Astrocyte of the spinal cord (primary cell): ENCODE results near the gene FBXL13.

Source experiments
- DNase-seq: peaks from one replicate; pipeline ENCODE4 v3.0.0; 2011; ENCODE audit warnings: low read depth, low spot score
- H3K4me3 ChIP-seq: 2 replicates; pipeline ENCODE4 v1.5.1; 2011; ENCODE audit warnings: low read depth, mild to moderate bottlenecking, low read length, moderate library complexity
- in situ Hi-C: cut with HindIII; loops from 2 replicates; pipeline ENCODE4 v1.10.0; 2017; ENCODE audit warnings: low sequenced_read_pairs
- TF ChIP-seq, protein P1 (sequence below): IDR thresholded peaks from 2 replicates; pipeline ENCODE4 v1.5.1; 2012; ENCODE audit warnings: low read depth, mild to moderate bottlenecking, low read length, inconsistent platforms

FBXL13 gene

GRCh38 chr7:102890971-102891692, 183.5 kb downstream of the FBXL13 start:
- in situ Hi-C loops = no loop called here
- TF ChIP-seq, protein P1, sequence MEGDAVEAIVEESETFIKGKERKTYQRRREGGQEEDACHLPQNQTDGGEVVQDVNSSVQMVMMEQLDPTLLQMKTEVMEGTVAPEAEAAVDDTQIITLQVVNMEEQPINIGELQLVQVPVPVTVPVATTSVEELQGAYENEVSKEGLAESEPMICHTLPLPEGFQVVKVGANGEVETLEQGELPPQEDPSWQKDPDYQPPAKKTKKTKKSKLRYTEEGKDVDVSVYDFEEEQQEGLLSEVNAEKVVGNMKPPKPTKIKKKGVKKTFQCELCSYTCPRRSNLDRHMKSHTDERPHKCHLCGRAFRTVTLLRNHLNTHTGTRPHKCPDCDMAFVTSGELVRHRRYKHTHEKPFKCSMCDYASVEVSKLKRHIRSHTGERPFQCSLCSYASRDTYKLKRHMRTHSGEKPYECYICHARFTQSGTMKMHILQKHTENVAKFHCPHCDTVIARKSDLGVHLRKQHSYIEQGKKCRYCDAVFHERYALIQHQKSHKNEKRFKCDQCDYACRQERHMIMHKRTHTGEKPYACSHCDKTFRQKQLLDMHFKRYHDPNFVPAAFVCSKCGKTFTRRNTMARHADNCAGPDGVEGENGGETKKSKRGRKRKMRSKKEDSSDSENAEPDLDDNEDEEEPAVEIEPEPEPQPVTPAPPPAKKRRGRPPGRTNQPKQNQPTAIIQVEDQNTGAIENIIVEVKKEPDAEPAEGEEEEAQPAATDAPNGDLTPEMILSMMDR = no peak
- no peak for DNase-seq
- H3K4me3 ChIP-seq = no peak overlapping the region

DNA sequence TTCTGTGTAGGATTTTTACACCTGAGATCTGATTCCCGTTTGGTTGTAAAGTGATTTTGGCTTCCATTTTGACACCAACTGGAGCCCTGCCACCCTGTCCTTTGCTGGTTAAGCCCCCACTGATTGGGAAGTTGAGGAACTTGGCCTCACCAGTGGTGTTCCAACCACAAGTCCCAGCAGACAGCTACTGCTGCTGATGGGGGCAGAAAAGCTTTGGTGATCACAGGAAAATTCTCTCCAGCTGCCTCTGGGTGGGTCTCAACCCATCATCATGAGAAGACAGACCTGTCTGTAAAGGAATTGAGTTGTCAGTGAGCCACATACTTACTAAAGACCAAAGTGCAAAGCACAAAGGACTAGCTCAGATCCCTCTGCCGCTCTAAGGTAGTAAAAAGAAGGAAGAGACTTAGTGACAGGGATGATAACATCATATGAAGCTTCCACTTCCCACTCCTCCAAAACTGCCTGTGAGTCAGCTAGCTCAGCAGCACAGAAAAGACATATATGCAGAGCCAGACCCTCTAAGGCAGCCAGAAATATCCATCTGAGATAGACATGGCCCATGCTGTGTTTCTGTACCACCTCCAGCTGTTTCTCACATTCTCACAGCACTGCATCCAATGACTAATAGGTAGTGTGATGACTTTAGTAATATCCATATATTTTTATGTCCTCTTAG, 184.2 kb downstream of the FBXL13 start:
- in situ Hi-C loops = no loop called here
- TF ChIP-seq, protein P1 = no peak
- DNase-seq = peak; percentile 97
- H3K4me3 ChIP-seq = no peak overlapping the region

DNA sequence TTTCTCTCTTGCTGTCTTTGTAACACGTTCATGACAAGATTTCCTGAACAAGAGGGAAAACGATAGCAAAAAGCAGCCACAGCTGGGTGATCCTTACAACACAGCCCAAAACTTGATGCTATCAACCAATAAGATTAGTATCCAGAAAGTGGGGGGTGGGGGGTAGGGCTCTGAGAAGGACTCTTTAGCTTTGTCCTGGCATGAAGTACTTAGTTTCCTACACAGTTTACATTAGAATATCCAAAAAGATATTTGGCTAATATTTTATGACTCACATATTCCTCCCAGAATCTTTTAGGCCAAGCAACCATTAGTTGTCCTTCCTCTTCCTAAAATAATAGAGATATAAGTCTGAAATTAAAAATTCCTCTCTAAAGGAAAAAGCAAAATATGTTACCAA, 184.7 kb downstream of the FBXL13 start:
- H3K4me3 ChIP-seq = no peak overlapping the region
- in situ Hi-C loops = no loop called here
- DNase-seq = no peak
- TF ChIP-seq, protein P1 = no peak

- no peak overlapping the region for H3K4me3 ChIP-seq
- in situ Hi-C loops = no loop called here
- TF ChIP-seq, protein P1 = no peak
- no peak for DNase-seq
Measured at GRCh38 chr7:102888561-102889233, 185.9 kb downstream of the FBXL13 start.

DNA sequence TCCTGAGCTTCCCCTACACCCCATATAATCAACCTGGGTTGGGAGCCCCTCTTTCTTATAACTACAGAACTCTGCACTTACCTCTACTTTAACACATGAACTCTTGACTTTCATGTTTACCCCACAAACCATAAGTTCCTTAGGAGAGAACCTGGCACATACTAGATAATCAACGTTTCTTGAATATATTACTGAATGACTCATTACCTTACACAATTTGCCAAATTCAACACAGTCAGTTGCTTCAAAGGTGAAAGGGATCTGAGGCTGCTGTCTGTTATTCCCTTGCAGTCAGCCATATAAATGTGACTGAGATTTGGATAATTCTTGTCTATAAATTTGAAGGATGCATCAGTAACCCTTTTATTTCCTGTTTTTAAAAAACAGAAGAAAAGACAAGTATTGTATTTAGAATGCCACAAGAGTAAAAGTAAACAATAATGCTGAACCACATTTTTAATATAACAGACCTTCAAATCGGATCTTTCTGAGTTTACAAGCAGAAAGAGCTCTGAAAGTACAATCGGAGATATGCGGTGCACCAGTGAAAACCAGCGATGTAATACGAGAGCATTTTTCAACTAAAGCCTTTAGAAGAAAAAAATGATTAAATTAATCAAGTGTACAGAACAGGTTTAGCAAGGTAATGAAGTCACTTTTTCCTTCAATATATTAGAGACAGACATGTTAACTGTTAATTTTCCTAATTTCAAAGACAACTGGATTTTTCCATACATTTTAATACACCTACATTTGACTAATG, 191.3 kb downstream of the FBXL13 start:
- DNase-seq = peak; percentile 83
- no peak overlapping the region for H3K4me3 ChIP-seq
- in situ Hi-C loops = no loop called here
- TF ChIP-seq, protein P1 = no peak

DNA sequence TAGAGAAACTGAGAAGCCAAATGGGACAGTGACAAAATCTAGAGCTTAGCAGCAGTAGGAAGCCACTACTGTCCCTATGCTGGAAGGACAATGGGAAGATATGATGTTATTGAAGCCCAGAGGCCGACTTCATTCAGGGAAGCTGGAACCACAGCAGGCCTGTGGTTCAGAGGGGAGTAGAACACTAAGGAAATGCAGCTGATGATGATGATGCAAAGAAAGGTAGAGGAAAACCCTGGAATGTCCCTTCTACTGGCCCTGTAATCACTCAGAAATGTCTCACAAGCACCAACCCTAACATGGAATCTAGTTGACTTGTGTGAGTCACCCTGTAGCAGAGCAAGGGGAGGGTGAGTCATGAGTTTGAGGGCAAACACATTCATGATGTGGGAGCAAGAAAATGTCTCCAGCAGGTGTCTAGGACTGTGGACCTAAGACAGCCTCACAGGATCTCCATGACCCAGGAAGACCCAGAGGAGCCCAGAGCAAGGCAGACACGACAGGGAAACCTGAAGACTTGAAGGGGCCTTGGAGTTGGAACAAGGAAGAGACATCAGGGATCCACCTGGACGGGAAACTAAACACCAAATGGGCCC, 198.8 kb downstream of the FBXL13 start:
- TF ChIP-seq, protein P1 = no peak
- no peak overlapping the region for H3K4me3 ChIP-seq
- DNase-seq = peak; percentile 99
- in situ Hi-C loops = no loop called here
